ENCODE data around the gene DPY19L1. TPM values are rescaled to one million over a fixed set of nuclear protein-coding genes. Genes with fewer than 3 reads are reported as not detected.

Gene DPY19L1
- total RNA-seq, 1 experiment from 2014 or later, result 14.3 TPM

DNA sequence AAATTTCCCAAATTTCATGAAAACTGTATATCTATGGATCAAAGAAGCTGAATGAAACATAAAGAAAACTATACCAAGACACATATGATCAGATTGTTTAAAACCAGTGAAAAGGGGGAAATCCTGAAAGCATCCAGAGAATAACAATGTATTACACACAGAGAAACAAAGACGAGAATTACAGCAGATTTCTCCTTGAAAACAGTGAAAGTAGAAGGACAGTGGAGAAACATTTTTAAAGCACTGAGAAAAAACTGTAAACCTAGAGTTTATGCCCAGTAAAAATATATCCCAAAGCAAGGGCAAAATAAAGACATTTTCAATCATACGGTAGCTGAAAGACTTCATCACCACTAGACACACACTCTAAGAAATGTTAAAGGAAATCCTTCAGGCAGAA is 121.0 kb downstream of the DPY19L1 start:
- H3K56ac ChIP-seq (ENCODE audit: insufficient read length, low read depth, low read length), result no peak overlapping the region

More for the DNA sequence above, 121.0 kb downstream of the DPY19L1 start:
- no peaks in the 10 kb centered on the region for H3K4me1 ChIP-seq (ENCODE audit: insufficient read depth, low read length)
- H3T11ph ChIP-seq (ENCODE audit: low read length), result no peak overlapping the region
- no peaks in the 10 kb centered on the region for H3K79me1 ChIP-seq (ENCODE audit: insufficient read depth, low read depth, low read length, poor library complexity, severe bottlenecking)
- H2BK15ac ChIP-seq (ENCODE audit: low read depth, low read length), result no peak overlapping the region
- peaks cover 0 to 19% (median 6%) of the 10 kb centered on the region in 3 experiments; a peak in 2 of 7 replicates for H3K36me3 Mint-ChIP-seq (ENCODE audit: insufficient read depth in 1 of 3, low read depth in 3 of 3)
- H2BK5ac ChIP-seq (ENCODE audit: insufficient read length, low read length), result no peak overlapping the region
- no peak overlapping the region for H2BK20ac ChIP-seq (ENCODE audit: low read depth, low read length, poor library complexity, severe bottlenecking)
- no peak for DNase-seq
- H2BK120ac ChIP-seq (ENCODE audit: low read depth, low read length, poor library complexity, severe bottlenecking), result no peak overlapping the region
- no peak overlapping the region for H3K4ac ChIP-seq (ENCODE audit: low read depth, low read length)
- no peak overlapping the region for H2BK12ac ChIP-seq (ENCODE audit: insufficient read length, low read depth, low read length)
- H3K23ac ChIP-seq (ENCODE audit: insufficient read length, low read depth, low read length), result no peak overlapping the region
- no peak overlapping the region for H3K9ac ChIP-seq (ENCODE audit: extremely low read depth, insufficient read length, low read length)
- H2AFZ ChIP-seq (ENCODE audit: low read length), result no peak overlapping the region
- H3K27ac ChIP-seq (ENCODE audit: insufficient read length, low read depth, low read length), result no peak overlapping the region
- TF ChIP-seq, protein P1, sequence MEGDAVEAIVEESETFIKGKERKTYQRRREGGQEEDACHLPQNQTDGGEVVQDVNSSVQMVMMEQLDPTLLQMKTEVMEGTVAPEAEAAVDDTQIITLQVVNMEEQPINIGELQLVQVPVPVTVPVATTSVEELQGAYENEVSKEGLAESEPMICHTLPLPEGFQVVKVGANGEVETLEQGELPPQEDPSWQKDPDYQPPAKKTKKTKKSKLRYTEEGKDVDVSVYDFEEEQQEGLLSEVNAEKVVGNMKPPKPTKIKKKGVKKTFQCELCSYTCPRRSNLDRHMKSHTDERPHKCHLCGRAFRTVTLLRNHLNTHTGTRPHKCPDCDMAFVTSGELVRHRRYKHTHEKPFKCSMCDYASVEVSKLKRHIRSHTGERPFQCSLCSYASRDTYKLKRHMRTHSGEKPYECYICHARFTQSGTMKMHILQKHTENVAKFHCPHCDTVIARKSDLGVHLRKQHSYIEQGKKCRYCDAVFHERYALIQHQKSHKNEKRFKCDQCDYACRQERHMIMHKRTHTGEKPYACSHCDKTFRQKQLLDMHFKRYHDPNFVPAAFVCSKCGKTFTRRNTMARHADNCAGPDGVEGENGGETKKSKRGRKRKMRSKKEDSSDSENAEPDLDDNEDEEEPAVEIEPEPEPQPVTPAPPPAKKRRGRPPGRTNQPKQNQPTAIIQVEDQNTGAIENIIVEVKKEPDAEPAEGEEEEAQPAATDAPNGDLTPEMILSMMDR (conservative IDR thresholded peaks at IDR 0.05), result no peak
- H3K4me3 Mint-ChIP-seq, result no peak overlapping the region
- no peak overlapping the region for H4K91ac ChIP-seq (ENCODE audit: insufficient read length, low read depth, low read length)
- no peak overlapping the region for H3K18ac ChIP-seq (ENCODE audit: insufficient read length, low read depth, low read length)
- H3K79me2 ChIP-seq (ENCODE audit: insufficient read depth, low read length), result no peaks in the 10 kb centered on the region
- WGBS (ENCODE audit: extremely low coverage, insufficient read length, low lambda C conversion rate), result no CpG with 5 or more reads among the region's 2 CpGs
- no peak overlapping the region for H3K4me2 ChIP-seq (ENCODE audit: insufficient read depth, insufficient read length, low read length)
- no peak overlapping the region for H3K27ac Mint-ChIP-seq
- peaks cover 9 to 22% of the 10 kb centered on the region in 2 experiments; a peak in 4 of 5 replicates for H3K9me3 Mint-ChIP-seq
- H4K5ac ChIP-seq (ENCODE audit: insufficient read length, low read depth, low read length), result no peak overlapping the region
- no peaks in the 10 kb centered on the region for H4K20me1 ChIP-seq (ENCODE audit: control insufficient read depth, insufficient read depth, insufficient read length)
- no peak overlapping the region for H4K8ac ChIP-seq (replicated peaks; ENCODE audit: insufficient read length, low read depth, low read length)
- no peak overlapping the region for H2AK5ac ChIP-seq (ENCODE audit: insufficient read length, low read length)
- H3K9me3 ChIP-seq (ENCODE audit: control insufficient read depth, low read depth, low read length), result no peaks in the 10 kb centered on the region
- H3K23me2 ChIP-seq (ENCODE audit: insufficient read length, low read depth, low read length, poor library complexity, severe bottlenecking), result no peaks in the 10 kb centered on the region
- no peak overlapping the region for H3K14ac ChIP-seq (ENCODE audit: insufficient read depth, low read length)
- no peaks in the 10 kb centered on the region for H3K27me3 ChIP-seq (ENCODE audit: insufficient read depth, low read length)
- H3K27me3 Mint-ChIP-seq (ENCODE audit: low read depth), result peaks cover 2% of the 10 kb centered on the region; the same call in 1 of the 2 replicates
- peaks cover 6 to 8% of the 10 kb centered on the region in 2 experiments for H3K4me1 Mint-ChIP-seq

All from H9 (cell line).